Fibroblast of peridontal ligament (primary cell): ENCODE measurements around the gene STAB2.
A peak's percentile ranks its signal among the peaks of the same experiment; 100 is the strongest.

Experiments used
- DNase-seq: peaks from one replicate; pipeline ENCODE4 v3.0.0-alpha.2; 2010; ENCODE audit errors: extremely low read depth

Gene STAB2

DNA sequence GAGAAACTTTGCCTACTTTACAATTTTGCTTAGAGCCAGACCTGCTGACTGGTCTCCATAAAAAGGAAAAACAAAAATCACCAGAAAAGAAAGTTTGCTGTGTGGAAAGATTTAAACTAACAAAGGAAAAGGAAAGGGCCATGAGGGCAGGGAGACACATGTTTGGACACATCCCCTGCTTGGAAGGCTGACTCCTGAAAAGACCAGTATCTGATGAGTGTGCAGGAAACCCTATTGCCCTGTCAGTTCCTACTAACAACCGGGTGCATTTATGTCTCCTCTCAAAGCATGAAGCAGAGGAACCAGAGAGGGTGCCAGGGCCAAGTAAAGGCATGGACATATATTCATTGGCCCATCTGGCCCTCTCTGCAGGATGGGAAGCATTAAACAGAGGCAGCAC is 7.0 kb upstream of the STAB2 start:
- DNase-seq: no peak

DNA sequence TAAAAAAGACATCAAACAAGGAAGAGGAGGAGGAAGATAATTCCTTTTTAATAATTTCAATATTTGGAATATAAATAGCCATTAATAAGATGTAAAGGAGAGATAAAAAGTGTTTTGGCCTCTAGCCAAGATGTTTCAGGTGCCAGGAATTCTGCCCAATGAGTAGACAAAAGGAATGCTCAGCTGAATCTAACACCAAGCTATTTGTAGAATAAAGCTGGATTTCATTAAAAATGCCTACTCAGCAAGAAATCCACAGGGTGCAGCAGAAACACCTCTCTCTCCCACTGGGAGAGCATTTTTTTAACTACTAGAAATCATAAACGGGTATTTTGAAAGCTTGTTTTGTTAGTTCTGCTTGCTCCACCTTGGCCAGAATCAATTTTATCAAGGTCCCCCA is 4.1 kb upstream of the STAB2 start:
- DNase-seq: no peak

- no peak for DNase-seq
These were observed 941 bp upstream of the STAB2 start for GRCh38 chr12:103586132-103586531.

GRCh38 chr12:103588680-103589079 is 1.6 kb downstream of the STAB2 start:
- DNase-seq: no peak

GRCh38 chr12:103589517-103589916 is 2.4 kb downstream of the STAB2 start:
- DNase-seq: no peak

DNA sequence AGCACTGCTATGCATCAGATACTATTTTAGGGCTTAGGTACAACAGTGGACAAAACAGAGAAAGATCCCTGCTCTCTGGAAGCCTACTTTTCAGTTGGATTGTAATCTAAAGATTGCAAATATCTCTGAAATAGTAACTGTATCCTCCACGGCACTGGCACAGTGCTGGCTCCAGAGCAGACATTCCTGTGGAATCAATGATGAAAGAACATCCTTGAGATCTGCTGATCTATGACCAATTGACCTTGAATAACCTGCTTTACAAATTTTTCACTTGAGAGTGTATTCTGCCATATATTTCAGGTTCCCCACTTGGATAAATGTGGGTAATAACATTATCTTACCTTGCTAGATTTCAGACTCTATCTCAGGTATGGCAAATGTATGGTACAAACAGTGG is 3.2 kb downstream of the STAB2 start:
- DNase-seq: no peak

GRCh38 chr12:103596981-103597380 is 9.9 kb downstream of the STAB2 start:
- no peak for DNase-seq

DNA sequence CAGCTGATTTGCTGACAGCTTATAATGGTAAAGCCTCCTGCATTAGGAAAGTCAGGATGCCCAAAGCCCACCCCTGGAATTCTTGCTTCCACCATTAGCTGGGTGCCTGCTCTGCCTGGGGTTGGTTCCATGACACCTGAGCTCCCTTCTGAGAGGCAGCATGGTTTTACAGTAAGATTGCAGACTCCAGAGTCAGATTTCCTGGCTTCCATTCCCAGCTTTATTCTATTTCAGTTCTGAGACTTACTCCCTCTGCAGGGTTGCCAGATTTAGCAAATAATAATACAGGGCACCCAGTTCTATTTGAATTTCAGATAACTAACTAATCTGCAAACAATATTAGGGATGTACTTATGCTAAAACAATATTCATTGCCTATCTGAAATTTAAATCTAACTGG is 12.2 kb downstream of the STAB2 start:
- no peak for DNase-seq

- DNase-seq: no peak
These were observed 14.1 kb downstream of the STAB2 start for GRCh38 chr12:103600967-103601728.

- no peak for DNase-seq
These were observed 33.3 kb downstream of the STAB2 start for GRCh38 chr12:103620395-103620794.

DNA sequence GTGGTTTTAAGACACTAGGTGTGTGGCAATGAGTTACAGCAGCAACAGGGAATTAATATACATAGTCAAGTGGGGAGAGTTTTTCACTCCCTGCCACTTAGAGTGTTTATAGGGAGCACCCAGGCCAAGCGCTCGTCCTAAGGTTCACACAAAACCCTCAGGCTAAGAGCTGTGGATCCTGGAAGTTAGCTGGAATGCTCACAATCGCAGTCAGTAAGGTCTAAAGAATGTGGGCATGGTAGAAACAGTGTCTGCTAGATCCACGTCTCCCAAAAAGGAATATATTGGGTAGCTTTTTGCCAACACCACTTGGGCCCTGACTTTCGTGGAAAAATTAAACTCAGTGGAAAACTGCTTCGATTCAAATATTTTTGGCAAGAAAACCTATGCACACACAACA is 36.6 kb downstream of the STAB2 start:
- no peak for DNase-seq

DNA sequence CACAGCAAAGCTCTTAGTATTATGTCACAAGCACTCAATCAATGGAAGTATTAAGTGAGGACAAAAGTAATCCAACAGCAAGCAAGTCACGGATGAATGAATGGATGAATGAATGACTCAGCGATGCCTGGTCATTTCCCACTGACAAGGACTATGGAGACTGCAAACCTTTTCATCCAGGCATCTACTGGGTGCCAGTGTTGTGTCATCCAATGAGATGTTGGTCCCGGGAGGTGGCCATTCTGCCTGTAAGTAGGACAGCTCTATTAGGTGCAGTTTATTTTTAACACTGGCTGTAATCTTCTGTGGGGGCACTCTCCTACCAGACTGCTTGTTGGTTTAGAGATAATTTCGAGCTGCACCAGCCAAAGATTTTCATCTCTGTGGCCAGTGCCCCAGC is 39.4 kb downstream of the STAB2 start:
- DNase-seq: peak; percentile 34

DNA sequence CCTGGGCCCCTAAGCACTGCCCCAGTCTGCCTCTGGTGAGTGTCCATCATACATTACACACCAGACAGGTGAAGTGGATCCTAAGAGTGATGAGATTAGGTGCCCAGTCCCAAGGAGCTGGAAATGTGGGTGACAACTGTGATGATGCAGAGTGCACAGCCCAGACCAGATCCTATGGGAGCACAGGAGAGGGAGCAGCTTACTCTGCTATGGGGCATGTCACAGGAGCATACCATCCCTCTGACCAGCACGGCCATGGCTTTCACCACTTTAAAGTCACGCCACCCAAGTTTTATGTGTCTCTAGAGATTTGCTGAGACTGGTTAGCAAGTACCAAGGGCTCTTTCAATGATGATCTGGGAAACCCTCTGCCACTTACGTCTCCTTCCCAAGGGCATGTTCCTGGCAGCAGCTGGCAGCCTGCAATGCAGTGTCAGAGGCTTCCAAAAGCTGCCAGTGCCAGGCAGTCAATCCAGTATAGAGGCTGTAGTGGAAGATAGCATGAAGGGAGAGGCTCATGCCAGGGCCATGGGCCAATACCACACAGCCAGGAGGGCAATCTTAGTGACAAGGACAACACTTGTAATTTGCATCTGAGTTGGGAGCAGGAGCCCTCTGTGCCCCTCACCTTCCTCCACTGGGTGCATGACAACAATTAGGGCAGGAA is 40.2 kb downstream of the STAB2 start:
- no peak for DNase-seq

DNA sequence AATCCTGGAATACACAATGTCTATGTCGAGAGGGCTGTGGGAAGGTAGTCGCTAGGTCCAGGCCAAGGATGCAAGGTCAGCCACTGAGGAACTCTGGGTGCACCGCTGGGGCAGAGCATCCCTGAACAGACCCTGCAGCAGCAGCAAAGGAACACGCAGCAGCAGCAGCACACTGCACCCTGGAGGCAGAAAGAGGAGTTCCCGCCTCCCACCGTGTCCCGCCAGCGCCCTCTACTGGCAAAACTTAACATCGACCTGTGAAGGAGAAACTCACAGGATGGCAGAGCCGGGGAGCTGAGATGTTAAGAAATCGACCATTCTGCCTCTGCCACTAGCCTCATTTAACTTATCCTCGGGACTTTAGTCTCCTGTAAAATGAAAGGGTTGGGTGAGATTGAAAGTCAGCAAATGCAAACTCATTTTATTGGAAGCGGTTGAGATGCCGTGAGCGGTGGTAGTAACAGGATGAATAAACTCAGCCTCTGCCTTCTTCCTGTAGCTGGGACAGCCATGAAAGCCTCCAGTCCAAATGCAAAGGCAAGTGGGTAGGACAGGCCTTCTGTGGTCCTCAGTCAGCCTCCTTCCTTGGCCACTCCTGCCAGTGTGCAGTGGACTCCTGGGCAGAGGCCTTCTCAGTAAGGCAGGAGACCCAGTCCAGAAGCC is 45.6 kb downstream of the STAB2 start:
- DNase-seq: peak; percentile 39

DNA sequence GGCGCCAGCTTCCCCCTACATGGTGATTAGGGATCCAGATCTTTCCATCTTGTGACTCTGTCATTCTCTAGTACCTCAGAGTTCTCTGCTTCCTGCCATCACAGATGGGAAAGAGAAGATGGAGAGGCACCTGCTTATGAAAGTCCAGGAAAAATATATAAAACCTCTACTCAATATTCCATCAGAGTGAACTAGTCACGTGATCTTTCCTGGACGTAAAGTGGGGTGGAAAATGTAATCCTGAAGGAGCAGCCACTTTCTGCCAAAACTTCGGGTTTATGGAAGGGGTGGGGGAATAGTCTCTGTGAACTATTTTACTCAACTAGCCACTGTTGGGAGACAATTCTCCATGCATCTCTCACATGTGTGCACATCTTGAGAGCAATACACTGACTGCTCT is 47.7 kb downstream of the STAB2 start:
- DNase-seq: no peak

GRCh38 chr12:103635419-103635818 is 48.3 kb downstream of the STAB2 start:
- no peak for DNase-seq

- DNase-seq: no peak
These were observed 49.9 kb downstream of the STAB2 start for GRCh38 chr12:103637021-103637420.

GRCh38 chr12:103637429-103637828 is 50.4 kb downstream of the STAB2 start:
- DNase-seq: no peak

- no peak for DNase-seq
These were observed 52.9 kb downstream of the STAB2 start for GRCh38 chr12:103639983-103640382.

- no peak for DNase-seq
These were observed 53.3 kb downstream of the STAB2 start for GRCh38 chr12:103640410-103640809.

- DNase-seq: no peak
These were observed 53.8 kb downstream of the STAB2 start for GRCh38 chr12:103640831-103641230.

DNA sequence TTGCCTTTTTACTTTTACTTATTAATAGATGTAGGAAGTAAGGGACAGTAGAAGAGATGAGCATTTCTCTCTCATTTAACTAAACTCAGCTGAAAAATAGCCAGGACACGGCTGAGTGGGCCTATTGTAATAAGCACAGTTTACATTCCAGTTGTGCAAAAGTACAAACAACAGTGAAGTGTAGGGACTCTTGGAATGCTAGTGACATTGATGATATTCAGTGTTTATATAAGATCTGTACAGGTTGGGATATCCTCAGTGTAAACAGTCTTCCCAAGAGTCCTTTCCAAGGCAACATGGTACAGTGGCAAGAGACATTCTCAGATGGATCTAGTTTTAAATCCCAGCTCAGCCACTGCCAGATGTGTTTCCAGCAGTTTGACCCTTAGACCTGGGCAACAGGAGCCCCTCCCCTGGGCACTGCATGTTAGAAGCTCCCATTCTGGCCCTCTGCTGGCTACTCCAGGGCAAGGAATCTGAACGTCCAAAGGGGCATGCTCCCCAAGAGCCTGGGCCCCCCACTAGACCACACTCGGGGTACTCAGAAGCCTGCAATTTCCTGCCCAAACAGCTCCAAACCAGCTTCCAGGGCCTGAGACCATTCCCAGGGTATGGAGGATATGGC is 55.3 kb downstream of the STAB2 start:
- DNase-seq: no peak

DNA sequence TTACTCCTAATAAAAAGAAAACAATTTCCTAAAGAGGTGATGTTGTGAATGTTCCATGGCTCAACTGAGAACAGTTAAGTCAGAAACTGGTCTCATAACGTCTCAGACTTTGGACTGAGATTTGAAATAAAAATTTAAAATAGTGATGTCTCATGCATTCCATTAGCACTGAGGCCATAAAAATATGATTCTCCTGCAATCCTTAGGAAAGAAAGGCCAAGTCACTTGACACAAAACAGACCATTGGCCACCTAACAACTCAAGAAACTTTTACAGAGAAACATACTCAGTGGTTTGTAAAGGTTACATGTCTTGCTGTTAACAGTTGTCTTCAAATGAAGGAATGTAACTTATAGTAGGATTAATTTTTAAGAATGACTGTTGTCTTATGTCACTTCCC is 58.1 kb downstream of the STAB2 start:
- no peak for DNase-seq
